MM.1S (cell line): ENCODE data around the gene METAP1D.

Experiments
- CTCF ChIP-seq: fragments of 300-600 bp; sonication (generic); IDR thresholded peaks from 2 replicates; pipeline ENCODE4 v1.5.1; 2016; ENCODE audit warnings: antibody characterized with exemption, low read length, mixed read lengths
- EZH2 ChIP-seq: fragments of 300-600 bp; sonication (generic); optimal IDR thresholded peaks from 2 replicates; pipeline ENCODE3; 2017; ENCODE audit warnings: low read depth, mild to moderate bottlenecking, antibody characterized with exemption, low read length, mixed read lengths
- EZH2phosphoT487 ChIP-seq: fragments of 300-600 bp; sonication (generic); IDR thresholded peaks from 2 replicates; pipeline ENCODE4 v1.6.1; 2018; ENCODE audit warnings: antibody characterized with exemption, low read length

- TF ChIP-seq CTCF (no peak), EZH2 (no peak), EZH2phosphoT487 (no peak)
Measured at GRCh38 chr2:172007372-172007771, 7.6 kb downstream of the METAP1D start.
